Measurements from ENCODE around the gene EIF4E3. TPM values are rescaled to one million over a fixed set of nuclear protein-coding genes. Genes with fewer than 3 reads are reported as not detected.

EIF4E3 gene
- polyA plus RNA-seq, 1 donor (not counting 4 experiments of a cell fraction or from before 2014, with no cell fraction given) = 2.2 TPM

GRCh38 chr3:71629711-71630110 is 95.5 kb downstream of the EIF4E3 start:
- Histone ChIP-seq H3K4me1 (ENCODE audit: control insufficient read depth, extremely low read depth, insufficient read depth, low read length) (no peaks in the 10 kb centered on the region), H3K4me3 (ENCODE audit: control insufficient read depth in 2 of 3, extremely low read depth in 1 of 3, insufficient read depth in 2 of 3, low read depth in 1 of 3, low read length in 3 of 3) (no peak overlapping the region), H4K20me1 (ENCODE audit: control insufficient read depth, extremely low read depth, insufficient read depth, low read length) (peaks cover 3% of the 10 kb centered on the region), H3K9me1 (ENCODE audit: control insufficient read depth, extremely low read depth, insufficient read depth, low read length) (no peaks in the 10 kb centered on the region), H3K4me2 (ENCODE audit: control insufficient read depth, extremely low read depth, insufficient read depth, low read depth, low read length) (no peak overlapping the region), H3K36me3 (ENCODE audit: control insufficient read depth in 2 of 2, extremely low read depth in 1 of 2, insufficient read depth in 2 of 2, low read length in 2 of 2) (no peaks in the 10 kb centered on the region), H3K79me2 (ENCODE audit: control insufficient read depth, insufficient read depth, low read length) (no peaks in the 10 kb centered on the region), H2AFZ (ENCODE audit: control insufficient read depth, low read length) (no peak overlapping the region), H3K27ac (ENCODE audit: control insufficient read depth, insufficient read depth, low read length) (no peak overlapping the region), H3K9me3 (ENCODE audit: control insufficient read depth, low read depth, low read length) (no peaks in the 10 kb centered on the region), H3K9ac (ENCODE audit: control insufficient read depth, extremely low read depth, insufficient read depth, low read length) (no peak overlapping the region), H3K27me3 (ENCODE audit: control insufficient read depth, extremely low read depth, insufficient read depth, low read length) (peaks cover 3% of the 10 kb centered on the region)
- DNase-seq (ENCODE audit: low read depth, low spot score) = no peak
- TF ChIP-seq EZH2 (IDR thresholded peaks at IDR 0.05; ENCODE audit: low read length) (no peak), CTCF (optimal IDR thresholded peaks at IDR 0.05 in 1 of 3, IDR thresholded peaks at IDR 0.05 in 1 of 3, conservative IDR thresholded peaks at IDR 0.05 in 1 of 3; ENCODE audit: extremely low read depth in 1 of 3, insufficient read depth in 2 of 3, low read length in 3 of 3) (no peak)
- dilution Hi-C loops (cut with MboI; ENCODE audit: extremely low pct_ligation_motif_present, low sequenced_read_pairs) = no loop called here
- FAIRE-seq = no peak

- no peak for FAIRE-seq
- Histone ChIP-seq H3K27me3 (ENCODE audit: control insufficient read depth, extremely low read depth, insufficient read depth, low read length) (peaks cover 3% of the 10 kb centered on the region), H2AFZ (ENCODE audit: control insufficient read depth, low read length) (no peak overlapping the region), H3K4me2 (ENCODE audit: control insufficient read depth, extremely low read depth, insufficient read depth, low read depth, low read length) (no peak overlapping the region), H3K9me1 (ENCODE audit: control insufficient read depth, extremely low read depth, insufficient read depth, low read length) (no peaks in the 10 kb centered on the region), H3K9ac (ENCODE audit: control insufficient read depth, extremely low read depth, insufficient read depth, low read length) (no peak overlapping the region), H4K20me1 (ENCODE audit: control insufficient read depth, extremely low read depth, insufficient read depth, low read length) (peaks cover 3% of the 10 kb centered on the region), H3K4me1 (ENCODE audit: control insufficient read depth, extremely low read depth, insufficient read depth, low read length) (no peaks in the 10 kb centered on the region), H3K9me3 (ENCODE audit: control insufficient read depth, low read depth, low read length) (no peaks in the 10 kb centered on the region), H3K79me2 (ENCODE audit: control insufficient read depth, insufficient read depth, low read length) (no peaks in the 10 kb centered on the region), H3K27ac (ENCODE audit: control insufficient read depth, insufficient read depth, low read length) (no peak overlapping the region), H3K4me3 (ENCODE audit: control insufficient read depth in 2 of 3, extremely low read depth in 1 of 3, insufficient read depth in 2 of 3, low read depth in 1 of 3, low read length in 3 of 3) (no peak overlapping the region), H3K36me3 (ENCODE audit: control insufficient read depth in 2 of 2, extremely low read depth in 1 of 2, insufficient read depth in 2 of 2, low read length in 2 of 2) (no peaks in the 10 kb centered on the region)
- dilution Hi-C loops (cut with MboI; ENCODE audit: extremely low pct_ligation_motif_present, low sequenced_read_pairs) = no loop called here
- TF ChIP-seq CTCF (optimal IDR thresholded peaks at IDR 0.05 in 1 of 3, IDR thresholded peaks at IDR 0.05 in 1 of 3, conservative IDR thresholded peaks at IDR 0.05 in 1 of 3; ENCODE audit: extremely low read depth in 1 of 3, insufficient read depth in 2 of 3, low read length in 3 of 3) (no peak), EZH2 (IDR thresholded peaks at IDR 0.05; ENCODE audit: low read length) (no peak)
- DNase-seq (ENCODE audit: low read depth, low spot score) = no peak
Measured at GRCh38 chr3:71629289-71629688, 95.9 kb downstream of the EIF4E3 start.
